ENCODE measurements around the gene URGCP. TPM values are rescaled to one million over a fixed set of nuclear protein-coding genes. Genes with fewer than 3 reads are reported as not detected.
A peak's percentile ranks its signal among the peaks of the same experiment; 100 is the strongest.

URGCP gene
- total RNA-seq, 4 donors from 2014 or later: 33.2 to 51.6 (median 41.0) TPM

GRCh38 chr7:43851805-43852204, 54.6 kb downstream of the URGCP start:
- no peak overlapping the region for H3K27ac ChIP-seq
- TF ChIP-seq CTCF (IDR thresholded peaks at IDR 0.05) (no peak), POLR2A (IDR thresholded peaks at IDR 0.05) (no peak)
- peak; percentile 24 to 34 for DNase-seq
- H3K9me3 ChIP-seq: no peaks in the 10 kb centered on the region
- no peaks in the 10 kb centered on the region for H3K36me3 ChIP-seq
- no peaks in the 10 kb centered on the region for H3K4me1 ChIP-seq
- WGBS, 2 donors: 60 to 74% methylated on average over 2 of the region's 2 CpGs
- H3K27me3 ChIP-seq: no peaks in the 10 kb centered on the region
- intact Hi-C loops (cut with DNase I): no loop called here
- no peak overlapping the region for H3K4me3 ChIP-seq (replicated peaks in 1 of 3)

GRCh38 chr7:43850348-43851116, 55.9 kb downstream of the URGCP start:
- intact Hi-C loops (cut with DNase I): no loop called here
- TF ChIP-seq POLR2A (IDR thresholded peaks at IDR 0.05) (no peak), CTCF (IDR thresholded peaks at IDR 0.05) (no peak)
- H3K36me3 ChIP-seq: no peaks in the 10 kb centered on the region
- no peak overlapping the region for H3K27ac ChIP-seq
- H3K27me3 ChIP-seq: no peaks in the 10 kb centered on the region
- 93 to 96% methylated on average over 5 of the region's 5 CpGs for WGBS, 2 donors
- no peak overlapping the region for H3K4me3 ChIP-seq (replicated peaks in 1 of 3)
- no peak for DNase-seq
- H3K4me1 ChIP-seq: no peaks in the 10 kb centered on the region
- H3K9me3 ChIP-seq: no peaks in the 10 kb centered on the region

- H3K36me3 ChIP-seq: no peaks in the 10 kb centered on the region
- H3K27ac ChIP-seq: no peak overlapping the region
- no peaks in the 10 kb centered on the region for H3K9me3 ChIP-seq
- WGBS, 2 donors: 50 to 58% methylated on average over 2 of the region's 2 CpGs
- no peak for TF ChIP-seq POLR2A (IDR thresholded peaks at IDR 0.05)
- TF ChIP-seq CTCF (IDR thresholded peaks at IDR 0.05): no peak
- no peak overlapping the region for H3K4me3 ChIP-seq (replicated peaks in 1 of 3)
- DNase-seq: no peak
- H3K4me1 ChIP-seq: no peaks in the 10 kb centered on the region
- intact Hi-C loops (cut with DNase I): no loop called here
- H3K27me3 ChIP-seq: no peaks in the 10 kb centered on the region
Observed at GRCh38 chr7:43849047-43849446, 57.3 kb downstream of the URGCP start.

GRCh38 chr7:43847496-43847895, 58.9 kb downstream of the URGCP start:
- Histone ChIP-seq H3K36me3 (no peaks in the 10 kb centered on the region), H3K4me3 (replicated peaks in 1 of 3) (no peak overlapping the region), H3K4me1 (no peaks in the 10 kb centered on the region), H3K27ac (no peak overlapping the region), H3K27me3 (no peaks in the 10 kb centered on the region), H3K9me3 (no peaks in the 10 kb centered on the region)
- 67 to 72% methylated on average over 3 of the region's 4 CpGs for WGBS, 2 donors
- TF ChIP-seq CTCF (IDR thresholded peaks at IDR 0.05) (no peak), POLR2A (IDR thresholded peaks at IDR 0.05) (no peak)
- DNase-seq: no peak
- intact Hi-C loops (cut with DNase I): no loop called here

- Histone ChIP-seq H3K27ac (no peak overlapping the region), H3K4me1 (no peaks in the 10 kb centered on the region), H3K36me3 (no peaks in the 10 kb centered on the region), H3K9me3 (no peaks in the 10 kb centered on the region), H3K4me3 (replicated peaks in 1 of 3) (no peak overlapping the region), H3K27me3 (no peaks in the 10 kb centered on the region)
- 91 to 94% methylated on average over 2 of the region's 2 CpGs for WGBS, 2 donors
- no peak for TF ChIP-seq CTCF (IDR thresholded peaks at IDR 0.05)
- DNase-seq: no peak
- intact Hi-C loops (cut with DNase I): no loop called here
Observed at GRCh38 chr7:43844662-43845061, 61.7 kb downstream of the URGCP start.

Data from thyroid gland (tissue), 4 donors.